Fibroblast of skin of abdomen (primary cell): ENCODE data around the gene TGFB1I1.
A peak's percentile ranks its signal among the peaks of the same experiment; 100 is the strongest.
"Not testable (repeated sequence)": the region's sequence is repeated elsewhere in the genome, so short reads cannot be mapped to it uniquely, and the experiment has no call there.

Source experiments
- DNase-seq: peaks from one replicate; pipeline ENCODE4 v3.0.0-alpha.2; 2013

TGFB1I1 gene

GRCh38 chr16:31488468-31489297 is 16.7 kb downstream of the TGFB1I1 start:
- no peak for DNase-seq

- no peak for DNase-seq
Observed at GRCh38 chr16:31489298-31489564, 17.3 kb downstream of the TGFB1I1 start.

GRCh38 chr16:31489616-31490584 is 17.9 kb downstream of the TGFB1I1 start:
- no peak for DNase-seq

- no peak for DNase-seq
Observed at GRCh38 chr16:31491778-31492418, 19.9 kb downstream of the TGFB1I1 start.

- no peak for DNase-seq
Observed at GRCh38 chr16:31493506-31494125, 21.7 kb downstream of the TGFB1I1 start.

- DNase-seq, result no peak
Observed at GRCh38 chr16:31496670-31497069, 24.7 kb downstream of the TGFB1I1 start.

GRCh38 chr16:31498493-31498892 is 26.5 kb downstream of the TGFB1I1 start:
- no peak for DNase-seq

GRCh38 chr16:31499928-31500327 is 28.0 kb downstream of the TGFB1I1 start:
- no peak for DNase-seq

GRCh38 chr16:31501226-31501965 is 29.4 kb downstream of the TGFB1I1 start:
- no peak for DNase-seq

GRCh38 chr16:31501966-31502348 is 30.0 kb downstream of the TGFB1I1 start:
- no peak for DNase-seq

GRCh38 chr16:31502981-31503380 is 31.0 kb downstream of the TGFB1I1 start:
- no peak for DNase-seq

GRCh38 chr16:31503555-31503954 is 31.6 kb downstream of the TGFB1I1 start:
- DNase-seq, result not testable (repeated sequence)

- no peak for DNase-seq
Observed at GRCh38 chr16:31504159-31504558, 32.2 kb downstream of the TGFB1I1 start.

GRCh38 chr16:31505483-31505882 is 33.5 kb downstream of the TGFB1I1 start:
- DNase-seq, result no peak

- no peak for DNase-seq
Observed at GRCh38 chr16:31507617-31507928, 35.6 kb downstream of the TGFB1I1 start.

GRCh38 chr16:31507929-31508705 is 36.2 kb downstream of the TGFB1I1 start, which contains the start of gene RUSF1:
RUSF1 (minus strand) TSS chr16:31508391; CDS start chr16:31508373, 18 bp downstream.
- DNase-seq, result peak; percentile 91

- peak; percentile 60 for DNase-seq
Observed at GRCh38 chr16:31508706-31509195, 36.8 kb downstream of the TGFB1I1 start.

- peak; percentile 70 for DNase-seq
Observed at GRCh38 chr16:31513126-31513525, 41.2 kb downstream of the TGFB1I1 start.

GRCh38 chr16:31513884-31514283 is 41.9 kb downstream of the TGFB1I1 start:
- DNase-seq, result no peak

GRCh38 chr16:31517800-31518402 is 45.9 kb downstream of the TGFB1I1 start:
- DNase-seq, result no peak
